Measurements from ENCODE around the gene RETREG2.

Gene RETREG2

DNA sequence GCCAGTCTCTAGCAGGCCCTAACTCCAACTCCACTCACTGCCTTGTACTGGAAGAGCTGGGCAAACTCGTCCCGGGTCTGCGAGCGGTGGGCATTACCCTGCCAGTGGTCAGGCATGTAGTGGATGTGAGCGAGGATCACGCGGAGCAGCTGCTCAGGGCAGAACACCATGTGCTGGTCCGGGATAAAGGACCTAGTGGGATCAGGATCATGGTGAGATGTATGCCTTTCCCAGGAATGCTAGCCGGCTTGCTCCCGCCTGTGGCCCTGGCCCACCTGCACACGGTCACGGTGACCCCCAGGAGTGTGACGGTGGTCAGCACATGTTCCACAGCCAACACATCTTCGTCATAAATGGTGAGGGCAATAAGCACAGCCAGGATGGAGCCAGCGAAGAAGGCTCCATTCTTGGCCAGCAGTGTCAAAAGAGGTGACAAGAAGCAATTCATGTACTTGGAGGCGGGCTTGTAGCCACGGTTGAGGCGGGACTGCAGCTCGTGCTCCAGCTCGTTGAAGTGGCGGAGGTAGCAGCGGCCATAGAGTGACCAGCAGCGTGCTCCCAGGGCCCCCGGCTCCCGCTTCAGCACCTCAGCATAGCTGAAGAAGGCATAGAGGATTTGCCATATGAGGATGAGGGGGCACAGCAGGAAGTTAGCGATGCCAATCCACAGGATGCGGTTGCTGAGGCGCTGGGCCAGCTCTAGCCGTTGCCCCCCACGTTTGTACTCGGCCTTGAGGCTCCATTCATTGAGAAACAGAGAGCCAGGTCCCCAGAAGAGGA is 45.9 kb downstream of the RETREG2 start:
- H3K4me1 Mint-ChIP-seq (ENCODE audit: low read depth): peaks cover 31% of the 10 kb centered on the region
- H3K27ac Mint-ChIP-seq: no peak overlapping the region
- no peaks in the 10 kb centered on the region for H3K9me3 Mint-ChIP-seq
- no peak for DNase-seq
- peaks cover 90% of the 10 kb centered on the region for H3K36me3 Mint-ChIP-seq (ENCODE audit: low read depth)
- no peaks in the 10 kb centered on the region for H3K27me3 Mint-ChIP-seq
- H3K4me3 Mint-ChIP-seq: no peak overlapping the region

DNA sequence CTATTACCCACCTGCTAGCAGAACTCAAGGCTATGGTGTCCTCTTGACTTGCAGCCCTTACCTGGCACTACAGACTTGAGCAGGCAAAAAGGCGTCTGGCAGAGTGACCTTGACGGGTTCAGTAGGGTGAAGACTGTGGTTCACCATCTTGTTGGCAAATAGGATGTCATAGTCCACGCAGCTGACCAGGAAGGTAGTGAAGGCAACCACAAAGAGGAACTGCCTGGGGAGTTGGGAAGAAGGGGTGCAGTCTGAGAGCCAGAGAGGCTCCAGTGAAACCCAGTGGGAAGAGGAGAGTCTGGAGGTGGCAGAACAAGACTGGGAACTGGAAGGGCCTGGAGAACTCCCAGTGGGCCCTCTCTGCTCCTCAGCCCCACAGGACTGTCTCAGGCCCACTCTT is 47.3 kb downstream of the RETREG2 start:
- Mint-ChIP-seq H3K36me3 (ENCODE audit: low read depth) (peaks cover 86% of the 10 kb centered on the region), H3K27me3 (no peaks in the 10 kb centered on the region), H3K9me3 (no peaks in the 10 kb centered on the region), H3K27ac (peak overlapping the region; percentile 23), H3K4me3 (no peak overlapping the region), H3K4me1 (ENCODE audit: low read depth) (peaks cover 25% of the 10 kb centered on the region)
- no peak for DNase-seq

DNA sequence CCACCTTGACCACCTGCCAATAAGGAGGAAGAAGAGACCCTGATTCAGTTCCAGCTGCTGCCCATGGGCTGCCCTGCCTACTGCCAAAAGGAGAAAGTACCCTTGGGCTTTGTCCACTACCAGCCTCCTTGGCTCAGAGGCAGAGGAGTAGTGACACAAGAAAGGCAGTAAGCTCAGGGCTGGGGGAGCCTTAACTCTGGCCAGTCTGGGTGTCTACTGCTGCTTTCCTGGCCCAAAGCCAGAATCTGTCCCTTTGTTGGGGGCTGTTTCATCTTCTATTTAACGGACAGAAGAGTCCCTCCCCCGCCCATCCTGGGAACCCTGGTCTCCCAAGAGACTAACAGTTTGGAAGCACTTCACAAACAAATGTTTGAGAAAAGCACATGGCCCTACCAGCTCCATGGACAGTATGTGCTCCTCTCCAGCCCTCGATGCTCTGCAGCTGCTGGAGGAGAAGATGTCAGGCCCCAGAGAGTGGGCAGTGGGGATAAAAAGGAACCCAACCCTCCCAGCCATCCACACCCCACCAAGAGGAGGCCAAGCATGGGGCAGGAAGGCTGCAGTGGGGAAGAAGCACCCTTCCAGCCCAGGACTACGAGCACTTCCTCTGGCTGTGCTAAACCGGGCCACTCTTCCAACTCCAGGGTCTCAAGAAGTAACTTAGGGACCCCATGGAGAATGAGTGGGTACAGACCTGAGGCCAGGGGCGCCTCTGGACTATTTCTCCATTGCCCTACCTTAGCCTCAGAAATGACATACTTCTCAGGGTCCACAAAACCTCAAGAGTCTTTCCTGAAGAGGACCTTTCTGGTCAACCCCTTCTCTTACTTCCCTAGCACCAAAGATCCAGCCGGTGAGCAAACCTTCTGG is 50.2 kb downstream of the RETREG2 start:
- peak overlapping the region; percentile 98 for H3K4me3 Mint-ChIP-seq
- no peak for DNase-seq
- peaks cover 48% of the 10 kb centered on the region for H3K4me1 Mint-ChIP-seq (ENCODE audit: low read depth)
- H3K27ac Mint-ChIP-seq: peak overlapping the region; percentile 81
- no peaks in the 10 kb centered on the region for H3K27me3 Mint-ChIP-seq
- no peaks in the 10 kb centered on the region for H3K9me3 Mint-ChIP-seq
- peaks cover 84% of the 10 kb centered on the region for H3K36me3 Mint-ChIP-seq (ENCODE audit: low read depth)

DNA sequence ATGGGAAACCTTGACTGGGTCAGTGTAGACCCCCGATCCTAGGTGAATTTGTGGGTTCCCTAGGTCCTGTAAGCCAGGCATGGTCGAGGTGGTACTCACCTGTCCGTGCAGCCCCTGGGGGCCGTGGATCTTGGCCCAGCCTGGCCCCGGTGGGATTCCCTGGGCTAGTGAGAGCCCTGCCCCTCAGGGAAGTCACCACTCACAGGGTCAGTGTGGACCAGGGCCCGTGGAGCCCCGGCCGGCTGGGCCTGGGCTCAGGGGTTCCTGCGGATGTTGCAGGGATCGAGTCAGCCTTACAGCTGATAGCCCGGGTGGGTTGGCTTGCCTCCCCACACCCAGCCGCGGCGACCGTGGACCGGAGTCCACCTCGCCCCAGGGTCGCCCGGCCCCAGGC is 50.8 kb downstream of the RETREG2 start:
- peak overlapping the region; percentile 81 for H3K27ac Mint-ChIP-seq
- H3K36me3 Mint-ChIP-seq (ENCODE audit: low read depth): peaks cover 84% of the 10 kb centered on the region
- peaks cover 53% of the 10 kb centered on the region for H3K4me1 Mint-ChIP-seq (ENCODE audit: low read depth)
- DNase-seq: peak; percentile 45
- peak overlapping the region; percentile 98 for H3K4me3 Mint-ChIP-seq
- H3K9me3 Mint-ChIP-seq: no peaks in the 10 kb centered on the region
- no peaks in the 10 kb centered on the region for H3K27me3 Mint-ChIP-seq

DNA sequence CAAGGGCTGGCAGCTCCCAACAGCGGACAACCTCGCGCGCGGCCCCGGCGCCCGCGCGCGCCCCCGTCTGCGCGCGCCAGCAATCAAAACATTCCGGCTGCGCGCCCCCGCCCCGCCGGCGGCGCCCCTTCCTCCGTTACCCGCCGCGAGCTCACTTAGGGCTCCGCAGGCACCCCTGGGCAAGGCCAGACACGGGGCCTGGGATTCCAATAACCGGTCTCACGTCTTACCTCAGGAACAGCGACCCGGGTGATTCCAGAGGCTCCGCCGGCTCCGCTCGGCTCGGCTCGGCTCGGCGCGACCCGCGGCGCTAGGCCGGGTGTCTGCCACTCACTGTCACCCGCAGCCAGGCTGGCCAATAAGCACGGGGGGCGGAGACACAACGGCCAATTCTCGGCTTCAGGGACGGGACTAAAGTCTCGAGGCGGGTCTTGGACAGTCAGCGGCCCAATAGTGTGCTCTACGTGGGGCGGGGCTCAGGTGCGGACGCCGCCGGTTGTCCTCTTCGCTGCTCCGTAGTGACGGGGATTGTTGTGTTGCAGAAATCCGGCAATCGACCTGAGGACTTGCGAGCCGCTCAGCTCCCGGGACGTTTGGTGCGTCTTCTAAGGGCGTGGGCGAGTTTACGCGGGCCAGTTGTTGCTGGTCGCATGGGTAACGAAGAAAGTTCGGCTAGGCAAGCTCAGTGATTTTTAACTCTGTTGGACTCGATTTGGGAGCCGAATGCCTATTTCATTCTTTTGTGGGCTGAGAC is 51.4 kb downstream of the RETREG2 start, which contains the start of the genes ANKZF1 and ATG9A:
Gene ANKZF1, plus strand, starts transcription at position 502 of the 754 bp plus-strand sequence. CDS start 452 bp downstream, outside the sequence.
Gene ATG9A, minus strand, starts transcription at position 332 of the 754 bp plus-strand sequence. CDS start 1,612 bp downstream, outside the sequence.
- Mint-ChIP-seq H3K4me1 (ENCODE audit: low read depth) (peaks cover 53% of the 10 kb centered on the region), H3K36me3 (ENCODE audit: low read depth) (peaks cover 84% of the 10 kb centered on the region), H3K27me3 (no peaks in the 10 kb centered on the region), H3K4me3 (peak within 1 kb of the TSS; percentile 98), H3K9me3 (no peaks in the 10 kb centered on the region), H3K27ac (peak within 1 kb of the TSS; percentile 98)
- DNase-seq: peak; percentile 97

DNA sequence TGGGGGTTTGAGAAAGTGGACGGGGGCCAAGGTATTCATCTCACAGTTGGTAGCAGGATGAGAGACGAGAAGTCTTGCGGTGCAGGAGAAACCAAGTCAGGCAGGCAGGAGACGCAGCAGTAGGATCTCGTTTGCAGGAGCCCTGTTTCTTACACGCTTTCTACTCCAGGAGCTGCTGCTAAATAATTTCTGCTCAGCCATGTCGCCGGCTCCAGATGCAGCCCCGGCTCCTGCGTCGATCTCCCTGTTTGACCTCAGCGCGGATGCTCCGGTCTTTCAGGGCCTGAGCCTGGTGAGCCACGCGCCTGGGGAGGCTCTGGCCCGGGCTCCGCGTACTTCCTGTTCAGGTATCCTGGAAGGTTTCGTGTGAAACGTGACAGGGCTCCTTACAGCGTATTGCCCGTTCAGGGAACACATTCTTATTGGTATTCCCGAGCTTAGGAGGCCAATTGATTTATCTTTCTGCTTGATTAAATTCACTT is 52.0 kb downstream of the RETREG2 start:
- H3K36me3 Mint-ChIP-seq (ENCODE audit: low read depth): peaks cover 84% of the 10 kb centered on the region
- H3K9me3 Mint-ChIP-seq: no peaks in the 10 kb centered on the region
- H3K4me1 Mint-ChIP-seq (ENCODE audit: low read depth): peaks cover 53% of the 10 kb centered on the region
- H3K27ac Mint-ChIP-seq: peak overlapping the region; percentile 98
- DNase-seq: peak; percentile 72
- H3K27me3 Mint-ChIP-seq: no peaks in the 10 kb centered on the region
- H3K4me3 Mint-ChIP-seq: peak overlapping the region; percentile 98

DNA sequence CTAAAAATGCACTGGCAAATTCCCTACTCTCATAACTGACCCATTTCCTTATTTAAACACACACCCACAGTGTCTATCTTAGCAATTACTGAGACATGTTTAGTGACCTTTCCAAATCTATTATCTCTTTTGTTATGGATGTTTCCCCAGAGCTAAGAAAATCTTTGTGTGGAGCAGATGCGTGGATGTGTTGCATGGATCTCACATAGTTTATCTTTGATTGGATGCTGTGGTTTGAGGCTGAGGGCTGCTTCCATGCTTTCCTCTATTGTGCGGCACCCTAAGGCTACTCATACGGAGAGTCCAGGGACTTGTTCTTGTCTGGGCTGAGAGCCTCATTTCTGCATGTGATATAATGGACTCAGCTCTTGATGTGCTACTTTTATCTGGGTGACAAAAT is 56.3 kb downstream of the RETREG2 start:
- no peak overlapping the region for H3K4me3 Mint-ChIP-seq
- no peaks in the 10 kb centered on the region for H3K9me3 Mint-ChIP-seq
- H3K4me1 Mint-ChIP-seq (ENCODE audit: low read depth): peaks cover 31% of the 10 kb centered on the region
- DNase-seq: no peak
- H3K27ac Mint-ChIP-seq: no peak overlapping the region
- no peaks in the 10 kb centered on the region for H3K27me3 Mint-ChIP-seq
- peaks cover 91% of the 10 kb centered on the region for H3K36me3 Mint-ChIP-seq (ENCODE audit: low read depth)

Measured in activated T-cell treated with anti-CD3 and anti-CD28 coated beads, Interleukin-2, amount 50 U/mL, for 24 hours (primary cell).